ENCODE results near the gene PROCA1. TPM values are rescaled to one million over a fixed set of nuclear protein-coding genes. Genes with fewer than 3 reads are reported as not detected.

Gene PROCA1
- total RNA-seq, 2 experiments from 2014 or later = 5.0 to 5.1 TPM

- H3K4me3 Mint-ChIP-seq = no peak overlapping the region
- peaks cover 11% of the 10 kb centered on the region for H3K36me3 Mint-ChIP-seq (ENCODE audit: low read depth)
- POLR2A ChIA-PET = interaction anchor here (0.8 to 1.7 kb wide), 5 partner anchors 10 to 544 kb away, joined by 3 to 8 read pairs (median 3); partner anchors contain the start of gene RPL23A
- CTCF ChIA-PET = interaction anchor here (0.7 to 1.3 kb wide), 2 partner anchors 19 to 32 kb away, joined by 3 read pairs; partner anchors contain the start of gene TLCD1
- ATAC-seq (no peak), DNase-seq (no peak)
- no peaks in the 10 kb centered on the region for H3K9me3 Mint-ChIP-seq
- peaks cover 10% of the 10 kb centered on the region for H3K4me1 Mint-ChIP-seq (ENCODE audit: low read depth)
- no peaks in the 10 kb centered on the region for H3K27me3 Mint-ChIP-seq
- intact Hi-C loops (cut with micrococcal nuclease) = no loop called here
- no peak overlapping the region for H3K27ac Mint-ChIP-seq
- no peak for TF ChIP-seq CTCF (IDR thresholded peaks at IDR 0.05)
Observed at GRCh38 chr17:28707339-28707720, 4.4 kb downstream of the PROCA1 start.

GRCh38 chr17:28706471-28707338, 5.0 kb downstream of the PROCA1 start:
- intact Hi-C loops (cut with micrococcal nuclease) = no loop called here
- no peak for ATAC-seq
- ChIA-PET CTCF (interaction anchor here (0.7 to 1.3 kb wide), 2 partner anchors 20 to 31 kb away, joined by 3 read pairs; partner anchors contain the start of gene TLCD1), POLR2A (interaction anchor here (0.8 to 1.7 kb wide), 5 partner anchors 10 to 544 kb away, joined by 3 to 8 read pairs (median 3); partner anchors contain the start of gene RPL23A)
- H3K36me3 Mint-ChIP-seq (ENCODE audit: low read depth) = peaks cover 13% of the 10 kb centered on the region
- no peaks in the 10 kb centered on the region for H3K27me3 Mint-ChIP-seq
- no peaks in the 10 kb centered on the region for H3K9me3 Mint-ChIP-seq
- H3K4me1 Mint-ChIP-seq (ENCODE audit: low read depth) = peaks cover 5% of the 10 kb centered on the region
- no peak for TF ChIP-seq CTCF (IDR thresholded peaks at IDR 0.05)
- no peak overlapping the region for H3K27ac Mint-ChIP-seq
- no peak overlapping the region for H3K4me3 Mint-ChIP-seq
- no peak for DNase-seq

GRCh38 chr17:28705728-28706334, 5.9 kb downstream of the PROCA1 start:
- no peaks in the 10 kb centered on the region for H3K27me3 Mint-ChIP-seq
- H3K36me3 Mint-ChIP-seq (ENCODE audit: low read depth) = peaks cover 19% of the 10 kb centered on the region
- DNase-seq = no peak
- intact Hi-C loops (cut with micrococcal nuclease) = no loop called here
- H3K4me3 Mint-ChIP-seq = no peak overlapping the region
- H3K27ac Mint-ChIP-seq = no peak overlapping the region
- H3K4me1 Mint-ChIP-seq (ENCODE audit: low read depth) = peaks cover 4% of the 10 kb centered on the region
- ChIA-PET CTCF (interaction anchor here (1.5 kb wide), 1 partner anchor 59 kb away, joined by 5 read pairs; no protein-coding TSS in a partner anchor), POLR2A (interaction anchor here (1.4 to 1.7 kb wide), 3 partner anchors 14 to 545 kb away, joined by 3 to 8 read pairs (median 3); partner anchors contain the start of gene RPL23A)
- no peaks in the 10 kb centered on the region for H3K9me3 Mint-ChIP-seq
- TF ChIP-seq CTCF (IDR thresholded peaks at IDR 0.05) = no peak
- ATAC-seq = no peak

- no peak for DNase-seq
- H3K4me3 Mint-ChIP-seq = no peak overlapping the region
- H3K27ac Mint-ChIP-seq = peak overlapping the region; percentile 17
- H3K27me3 Mint-ChIP-seq = no peaks in the 10 kb centered on the region
- POLR2A ChIA-PET = interaction anchor here (0.6 to 1.5 kb wide), 3 partner anchors 10 to 16 kb away, joined by 3 to 4 read pairs (median 3); no protein-coding TSS in a partner anchor
- H3K36me3 Mint-ChIP-seq (ENCODE audit: low read depth) = peaks cover 21% of the 10 kb centered on the region
- CTCF ChIA-PET = interaction anchor here (1.5 kb wide), 1 partner anchor 58 kb away, joined by 5 read pairs; no protein-coding TSS in a partner anchor
- intact Hi-C loops (cut with micrococcal nuclease) = no loop called here
- TF ChIP-seq CTCF (IDR thresholded peaks at IDR 0.05) = no peak
- no peak for ATAC-seq
- no peaks in the 10 kb centered on the region for H3K9me3 Mint-ChIP-seq
- H3K4me1 Mint-ChIP-seq (ENCODE audit: low read depth) = no peaks in the 10 kb centered on the region
Observed at GRCh38 chr17:28705074-28705659, 6.5 kb downstream of the PROCA1 start.
